H1 (cell line): Measurements from ENCODE around the gene SI.

Experiments used
- CBX5 ChIP-seq: fragments of 300-800, 300-1000 bp; sonication (generic); IDR thresholded peaks from 2 replicates; pipeline ENCODE4 v1.7.1; 2016; ENCODE audit warnings: antibody characterized with exemption, low read length, low read depth
- KDM5A ChIP-seq: fragments of 200-600 bp; IDR thresholded peaks from 2 replicates; pipeline ENCODE4 v1.7.1; 2012; ENCODE audit warnings: mild to moderate bottlenecking, low read length, inconsistent platforms, mixed read lengths
- POLR2AphosphoS5 ChIP-seq: IDR thresholded peaks from 2 replicates; pipeline ENCODE4 v1.6.1; 2011; ENCODE audit warnings: low read depth, low read length
- SRF ChIP-seq: IDR thresholded peaks from 2 replicates; pipeline ENCODE4 v1.6.1; 2011; ENCODE audit warnings: mild to moderate bottlenecking, low read depth, low read length, moderate library complexity

GRCh38 chr3:164952966-164953365 lies 125.3 kb downstream of the SI start:
- TF ChIP-seq CBX5 (no peak), KDM5A (no peak), POLR2AphosphoS5 (no peak), SRF (no peak)
